ENCODE measurements around the gene ANKMY2. TPM values are rescaled to one million over a fixed set of nuclear protein-coding genes. Genes with fewer than 3 reads are reported as not detected.

ANKMY2 gene
- total and polyA plus RNA-seq, 3 donors from 2014 or later: 13.4 to 17.5 (median 17.0) TPM

DNA sequence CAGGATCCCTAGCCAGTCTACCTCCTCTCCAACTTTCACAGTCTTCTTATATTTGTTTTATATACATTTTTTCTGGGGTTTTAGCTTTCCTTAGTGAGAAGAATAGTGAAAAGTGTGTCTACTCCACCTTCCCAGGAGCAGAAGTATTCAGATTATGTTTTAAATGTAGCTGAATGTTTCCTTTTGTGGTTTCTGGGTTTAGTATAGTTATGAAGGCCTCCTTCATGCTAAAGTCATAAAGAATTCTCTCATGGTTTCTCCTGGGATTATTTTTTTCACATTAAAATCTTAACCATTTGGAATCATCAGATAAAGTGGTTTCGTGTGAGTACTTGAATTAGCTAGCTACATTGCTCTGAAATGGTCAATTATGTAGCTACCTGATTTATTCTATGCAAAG lies 50.9 kb downstream of the ANKMY2 start:
- DNase-seq: no peak
- Histone ChIP-seq H3K4me1 (no peaks in the 10 kb centered on the region), H3K27me3 (no peaks in the 10 kb centered on the region), H3K36me3 (ENCODE audit: low read depth, missing control alignments) (no peaks in the 10 kb centered on the region), H3K9me3 (no peaks in the 10 kb centered on the region), H3K27ac (no peak overlapping the region), H3K4me3 (no peak overlapping the region)
- intact Hi-C loops (cut with DNase I; ENCODE audit: low total_unique reads): no loop called here
- TF ChIP-seq POLR2A (IDR thresholded peaks at IDR 0.05) (no peak), CTCF (IDR thresholded peaks at IDR 0.05) (no peak)
- 86 to 92% methylated on average over 1 of the region's 1 CpG for WGBS, 2 donors

DNA sequence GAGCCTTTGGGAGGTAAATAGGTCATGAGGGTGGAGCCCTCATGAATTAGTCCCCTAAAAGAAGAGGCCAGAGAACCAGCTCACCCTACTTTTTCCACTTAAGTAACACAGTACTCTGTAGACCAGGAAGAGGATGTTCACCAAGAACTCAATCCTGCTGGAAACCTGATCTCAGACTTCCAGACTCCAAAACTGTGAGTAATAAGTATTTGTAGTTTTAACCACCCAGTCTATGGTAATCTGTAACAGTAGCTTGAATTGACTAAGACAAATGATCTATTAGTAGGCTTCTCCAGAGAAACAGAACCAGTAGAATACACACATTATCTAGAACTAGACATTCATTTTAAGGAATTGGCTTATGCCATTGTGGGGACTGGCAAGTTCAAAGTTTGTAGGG lies 51.5 kb downstream of the ANKMY2 start:
- DNase-seq: no peak
- H3K9me3 ChIP-seq: no peaks in the 10 kb centered on the region
- intact Hi-C loops (cut with DNase I; ENCODE audit: low total_unique reads): no loop called here
- no peak overlapping the region for H3K27ac ChIP-seq
- no peaks in the 10 kb centered on the region for H3K36me3 ChIP-seq (ENCODE audit: low read depth, missing control alignments)
- no peaks in the 10 kb centered on the region for H3K4me1 ChIP-seq
- no peak overlapping the region for H3K4me3 ChIP-seq
- H3K27me3 ChIP-seq: no peaks in the 10 kb centered on the region
- TF ChIP-seq CTCF (IDR thresholded peaks at IDR 0.05) (no peak), POLR2A (IDR thresholded peaks at IDR 0.05) (no peak)

DNA sequence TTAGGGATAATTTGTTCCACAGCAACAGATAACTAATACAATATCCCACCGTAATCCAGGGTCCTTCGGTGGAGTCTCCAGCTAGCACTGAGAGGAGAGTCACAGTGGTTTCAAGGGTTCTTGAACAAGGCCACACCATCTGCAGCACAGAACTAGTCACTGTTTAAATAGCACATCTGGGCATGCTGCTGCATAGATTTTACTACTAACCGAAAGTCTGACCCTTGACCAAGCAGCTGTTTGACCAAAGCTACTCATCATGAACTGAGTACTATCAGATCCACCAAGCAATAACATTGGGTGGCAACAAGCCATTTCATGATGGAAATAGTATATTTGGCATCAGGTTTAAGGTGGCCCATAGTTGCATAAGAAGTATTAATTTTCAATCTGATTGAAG lies 53.2 kb downstream of the ANKMY2 start:
- no peak overlapping the region for H3K27ac ChIP-seq

DNA sequence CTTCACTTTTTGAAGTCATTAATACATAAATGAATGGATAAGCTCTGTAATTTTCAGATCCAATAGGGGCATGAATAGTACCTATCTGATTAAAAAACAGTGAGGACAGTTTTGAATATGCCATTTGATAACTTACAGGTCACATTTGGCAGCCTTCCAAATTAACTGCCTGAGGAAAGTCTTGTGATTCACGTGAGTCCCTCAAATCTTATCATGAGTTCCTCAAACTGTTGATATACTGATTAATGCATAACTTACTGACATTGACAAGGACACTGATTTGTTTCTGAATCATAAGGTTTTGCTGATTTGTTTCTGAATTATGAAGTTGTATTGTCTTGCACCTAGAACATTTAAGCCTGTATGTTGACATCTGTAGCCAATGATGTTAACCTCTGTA lies 55.1 kb downstream of the ANKMY2 start:
- Histone ChIP-seq H3K4me3 (no peak overlapping the region), H3K36me3 (ENCODE audit: low read depth, missing control alignments) (no peaks in the 10 kb centered on the region), H3K27me3 (no peaks in the 10 kb centered on the region), H3K4me1 (no peaks in the 10 kb centered on the region), H3K27ac (no peak overlapping the region), H3K9me3 (no peaks in the 10 kb centered on the region)
- no peak for DNase-seq
- 48 to 67% methylated on average over 1 of the region's 1 CpG for WGBS, 2 donors
- intact Hi-C loops (cut with DNase I; ENCODE audit: low total_unique reads): no loop called here
- TF ChIP-seq POLR2A (IDR thresholded peaks at IDR 0.05) (no peak), CTCF (IDR thresholded peaks at IDR 0.05) (no peak)

More for the DNA sequence above, 53.2 kb downstream of the ANKMY2 start:
- intact Hi-C loops (cut with DNase I; ENCODE audit: low total_unique reads): no loop called here
- TF ChIP-seq POLR2A (IDR thresholded peaks at IDR 0.05): no peak
- TF ChIP-seq CTCF (IDR thresholded peaks at IDR 0.05): no peak
- Histone ChIP-seq H3K27me3 (no peaks in the 10 kb centered on the region), H3K4me3 (no peak overlapping the region), H3K36me3 (ENCODE audit: low read depth, missing control alignments) (no peaks in the 10 kb centered on the region), H3K9me3 (no peaks in the 10 kb centered on the region), H3K4me1 (no peaks in the 10 kb centered on the region)
- WGBS, 2 donors: 60 to 78% methylated on average over 3 of the region's 3 CpGs
- DNase-seq: no peak

GRCh38 chr7:16589881-16590280 lies 55.7 kb downstream of the ANKMY2 start:
- WGBS, 2 donors: 82 to 84% methylated on average over 2 of the region's 2 CpGs
- Histone ChIP-seq H3K27me3 (no peaks in the 10 kb centered on the region), H3K36me3 (ENCODE audit: low read depth, missing control alignments) (no peaks in the 10 kb centered on the region), H3K27ac (no peak overlapping the region), H3K4me3 (no peak overlapping the region), H3K4me1 (no peaks in the 10 kb centered on the region), H3K9me3 (no peaks in the 10 kb centered on the region)
- intact Hi-C loops (cut with DNase I; ENCODE audit: low total_unique reads): no loop called here
- no peak for DNase-seq
- TF ChIP-seq POLR2A (IDR thresholded peaks at IDR 0.05) (no peak), CTCF (IDR thresholded peaks at IDR 0.05) (no peak)
